HCT116 (cell line): ENCODE data around the gene BICDL2. TPM values are rescaled to one million over a fixed set of nuclear protein-coding genes. Genes with fewer than 3 reads are reported as not detected.

Experiments
- ATAC-seq: fragments of 200-7000 bp; cut with Tn5 transposase; 2 replicates; pipeline ENCODE4 v1.9.1; 2020; ENCODE audit warnings: mild to moderate bottlenecking, moderate library complexity
- BruUV-seq: library from RNA; stranded (reverse); fragments of 400-500 nt; replicated peaks from 2 replicates; lab custom pipeline; 2021; lab: Mats Ljungman, UMichigan
- CTCF ChIA-PET: fragments of 300-600 bp; sonication (Branson Sonifier 250); formaldehyde crosslinking; loops from one replicate; lab custom pipeline; 2021; ENCODE audit warnings: antibody characterized with exemption; lab: Charles Lee
- POLR2A ChIA-PET: fragments of 300-600, 350-600 bp; sonication (Branson Sonifier 250); formaldehyde crosslinking; loops from one replicate; lab custom pipeline; 2021; ENCODE audit warnings: antibody characterized with exemption; lab: Charles Lee
- RAD21 ChIA-PET, 2 experiments: fragments of 300-600 bp; sonication (Branson Sonifier 250); formaldehyde crosslinking; loops; one replicate each; lab custom pipeline; 2023; ENCODE audit warnings: low total read pairs in 2 of 2; ENCODE audit not compliant: uncharacterized antibody in 2 of 2, unreplicated experiment in 2 of 2, low non-redundant PET in 1 of 2; lab: Charles Lee
- DNase-seq: peaks from one replicate; pipeline ENCODE4 v3.0.0-alpha.2; 2010; ENCODE audit warnings: low read depth, low spot score
- H2AFZ ChIP-seq: fragments of 200-600 bp; shearing (Covaris generic), sonication (generic); 2 replicates; pipeline ENCODE4 v1.6.1; 2017; ENCODE audit warnings: low read depth, mixed run types, mixed read lengths, antibody characterized with exemption, low read length; ENCODE audit not compliant: poor library complexity, severe bottlenecking
- H3K27ac ChIP-seq: 2 replicates; pipeline ENCODE4 v1.5.1; 2012; ENCODE audit warnings: low read depth, low read length
- H3K27me3 ChIP-seq: fragments of 200-600 bp; sonication (generic); 2 replicates; pipeline ENCODE4 v1.6.1; 2016; ENCODE audit warnings: mixed run types, low read length, mixed read lengths; ENCODE audit not compliant: insufficient read depth
- H3K36me3 ChIP-seq, 2 experiments: fragments of 200-500 bp in 1 of 2; fragments of 200-600 bp in 1 of 2; sonication (Bioruptor generic) in 1 of 2; sonication (generic) in 1 of 2; 2 replicates each; pipeline versions ENCODE4 v1.5.1 to v1.6.1; 2014 to 2016; ENCODE audit warnings: low read length in 2 of 2, inconsistent platforms in 1 of 2, mixed read lengths in 1 of 2, mixed run types in 1 of 2; ENCODE audit not compliant: insufficient read depth in 2 of 2, control insufficient read depth in 1 of 2
- H3K4me1 ChIP-seq, 2 experiments: fragments of 200-600 bp in 1 of 2; sonication (generic) in 1 of 2; 2 replicates each; pipeline versions ENCODE4 v1.5.1 to v1.6.1; 2012 to 2017; ENCODE audit warnings: low read length in 2 of 2, inconsistent platforms in 1 of 2, mild to moderate bottlenecking in 1 of 2, mixed read lengths in 1 of 2, mixed run types in 1 of 2, moderate library complexity in 1 of 2; ENCODE audit not compliant: insufficient read depth in 2 of 2, control insufficient read depth in 1 of 2
- H3K4me2 ChIP-seq: fragments of 200-600 bp; sonication (generic); 2 replicates; pipeline ENCODE4 v1.6.1; 2017; ENCODE audit warnings: mixed run types, low read length, mixed read lengths
- H3K4me3 ChIP-seq, 2 experiments: fragments of 200-600 bp in 1 of 2; sonication (generic) in 1 of 2; replicated peaks in 1 of 2; 2 replicates each; pipeline ENCODE4 v1.5.1; 2011 to 2016; ENCODE audit warnings: low read length in 2 of 2, control low read depth in 1 of 2, low read depth in 1 of 2, mild to moderate bottlenecking in 1 of 2, mixed read lengths in 1 of 2, mixed run types in 1 of 2
- H3K79me2 ChIP-seq: fragments of 200-600 bp; sonication (generic); 2 replicates; pipeline ENCODE4 v1.6.1; 2017; ENCODE audit warnings: mild to moderate bottlenecking, mixed run types, low read length, moderate library complexity, mixed read lengths; ENCODE audit not compliant: insufficient read depth
- H3K9ac ChIP-seq: fragments of 200-600 bp; sonication (generic); 2 replicates; pipeline ENCODE4 v1.6.1; 2016; ENCODE audit warnings: low read length, mixed read lengths
- H3K9me2 ChIP-seq: fragments of 200-600 bp; sonication (generic), shearing (Covaris generic); 2 replicates; pipeline ENCODE4 v1.6.1; 2017; ENCODE audit warnings: mixed run types, mild to moderate bottlenecking, moderate library complexity; ENCODE audit not compliant: insufficient read depth
- H3K9me3 ChIP-seq, 2 experiments: fragments of 200-500 bp in 1 of 2; fragments of 200-600 bp in 1 of 2; sonication (Bioruptor generic) in 1 of 2; sonication (generic) in 1 of 2; 2 replicates each; pipeline ENCODE4 v1.6.1; 2014 to 2017; ENCODE audit warnings: low read length in 2 of 2, mixed read lengths in 2 of 2, inconsistent platforms in 1 of 2, low read depth in 1 of 2, mild to moderate bottlenecking in 1 of 2, mixed run types in 1 of 2, moderate library complexity in 1 of 2; ENCODE audit not compliant: control insufficient read depth in 1 of 2, insufficient read depth in 1 of 2
- H4K20me1 ChIP-seq: fragments of 200-600 bp; sonication (generic), shearing (Covaris generic); 2 replicates; pipeline ENCODE4 v1.6.1; 2017; ENCODE audit warnings: mixed run types, mild to moderate bottlenecking, moderate library complexity; ENCODE audit not compliant: insufficient read depth
- EGR1 ChIP-seq: IDR thresholded peaks from 2 replicates; pipeline ENCODE4 v1.6.1; 2012; ENCODE audit warnings: low read depth
- ELF1 ChIP-seq: IDR thresholded peaks from 2 replicates; pipeline ENCODE4 v1.6.1; 2012; ENCODE audit warnings: low read depth, borderline replicate concordance
- POLR2A ChIP-seq: IDR thresholded peaks from 2 replicates; pipeline ENCODE4 v1.7.0; 2011; ENCODE audit warnings: borderline replicate concordance; ENCODE audit not compliant: insufficient read depth, insufficient read length; ENCODE audit errors: extremely low read depth
- POLR2AphosphoS5 ChIP-seq: IDR thresholded peaks from 2 replicates; pipeline ENCODE4 v1.6.1; 2011; ENCODE audit warnings: mild to moderate bottlenecking, low read depth, low read length, moderate library complexity
- SIN3A ChIP-seq: IDR thresholded peaks from 2 replicates; pipeline ENCODE4 v1.6.1; 2012; ENCODE audit warnings: low read depth
- YY1 ChIP-seq: IDR thresholded peaks from 2 replicates; pipeline ENCODE4 v1.6.1; 2011; ENCODE audit warnings: low read length, low read depth, moderate library complexity, mild to moderate bottlenecking; ENCODE audit not compliant: insufficient replicate concordance; ENCODE audit errors: extremely low read depth
- ZFX ChIP-seq: fragments of 450-650 bp; IDR thresholded peaks from 2 replicates; pipeline ENCODE4 v1.6.1; 2017
- intact Hi-C: fragments of 100-400 bp; cut with micrococcal nuclease; formaldehyde crosslinking; loops from 2 replicates; pipeline ENCODE4 v1.10.0; 2022
- total RNA-seq: library from RNA; stranded (reverse); gene quantifications from one replicate; pipeline ENCODE4 v1.2.1, GENCODE V29; 2021; ENCODE audit not compliant: unreplicated experiment
- TF ChIP-seq, protein P1 (sequence below): IDR thresholded peaks from 2 replicates; pipeline ENCODE4 v1.6.1; 2012
- TF ChIP-seq, protein P2 (sequence below): IDR thresholded peaks from 2 replicates; pipeline ENCODE4 v1.6.1; 2012

BICDL2 gene
- total RNA-seq, 1 experiment from 2014 or later: 21.3 TPM

DNA sequence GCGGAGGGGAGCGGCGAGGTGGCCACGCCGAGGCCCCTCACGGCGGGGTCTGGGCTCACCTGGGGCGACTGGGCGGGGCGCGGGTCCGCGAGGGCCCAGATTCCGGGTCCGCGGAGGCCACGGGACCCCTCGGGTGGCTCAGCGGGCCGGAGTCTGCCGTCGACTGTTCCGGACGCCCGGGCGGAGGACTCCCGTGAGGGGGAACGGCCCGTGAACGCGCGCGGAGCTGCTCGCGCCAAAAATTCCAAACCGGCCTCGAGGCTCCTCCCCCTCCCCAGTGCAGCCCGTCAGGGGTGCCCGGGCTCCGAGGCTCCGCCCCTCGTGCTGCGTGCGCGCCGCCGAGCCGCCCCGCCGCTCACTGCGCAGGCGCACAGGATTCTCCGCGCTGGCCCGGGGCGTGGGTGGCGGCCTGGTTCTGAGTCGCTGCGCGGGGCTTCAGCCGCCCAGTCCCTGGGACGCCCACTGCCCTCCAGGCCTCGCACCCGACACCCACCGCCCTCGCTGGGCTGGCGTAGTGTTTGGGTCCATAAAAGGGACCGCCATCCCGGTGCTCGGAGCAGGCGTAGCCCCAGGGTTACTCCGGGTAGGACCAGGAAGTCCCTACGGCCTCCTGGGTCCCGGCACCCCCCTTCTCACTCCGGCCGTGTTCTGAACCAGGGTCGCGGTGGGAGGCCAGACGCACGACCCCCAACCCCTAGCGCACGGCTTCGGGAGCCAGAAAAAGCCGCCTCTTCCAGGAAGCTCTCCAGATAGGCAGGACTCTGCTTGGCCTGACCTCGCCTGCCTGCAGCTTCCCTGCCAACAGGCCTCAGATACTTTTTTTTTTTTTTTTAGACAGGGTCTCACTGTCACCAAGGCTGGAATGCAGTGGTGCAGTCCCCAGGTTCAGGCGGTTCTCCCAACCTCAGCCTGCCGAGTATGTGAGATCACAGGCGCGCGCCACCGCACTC, 56.2 kb downstream of the BICDL2 start, which contains the start of gene PKMYT1:
Gene PKMYT1 (minus strand): TSS at position 220 of the 950 bp plus-strand sequence. CDS start 789 bp downstream, outside the sequence.
- Histone ChIP-seq H3K9ac (peak within 1 kb of the TSS; percentile 99), H3K4me1 (peaks cover 24 to 44% of the 10 kb centered on the region in 2 experiments), H3K9me3 (no peaks in the 10 kb centered on the region), H3K4me3 (peak within 1 kb of the TSS; percentile 89 to 99), H3K79me2 (peaks cover 43% of the 10 kb centered on the region), H3K9me2 (no peaks in the 10 kb centered on the region), H3K4me2 (peak within 1 kb of the TSS; percentile 86), H3K27ac (peak within 1 kb of the TSS; percentile 93), H3K27me3 (no peaks in the 10 kb centered on the region), H4K20me1 (no peaks in the 10 kb centered on the region; the same call in 1 of the 2 replicates), H3K36me3 (peaks cover 0 to 25% of the 10 kb centered on the region in 2 experiments; a peak in 2 of 4 replicates), H2AFZ (no peak within 1 kb of the TSS)
- peak; percentile 93 for TF ChIP-seq POLR2AphosphoS5
- TF ChIP-seq, protein P1, sequence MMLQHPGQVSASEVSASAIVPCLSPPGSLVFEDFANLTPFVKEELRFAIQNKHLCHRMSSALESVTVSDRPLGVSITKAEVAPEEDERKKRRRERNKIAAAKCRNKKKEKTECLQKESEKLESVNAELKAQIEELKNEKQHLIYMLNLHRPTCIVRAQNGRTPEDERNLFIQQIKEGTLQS: no peak
- TF ChIP-seq, protein P2, sequence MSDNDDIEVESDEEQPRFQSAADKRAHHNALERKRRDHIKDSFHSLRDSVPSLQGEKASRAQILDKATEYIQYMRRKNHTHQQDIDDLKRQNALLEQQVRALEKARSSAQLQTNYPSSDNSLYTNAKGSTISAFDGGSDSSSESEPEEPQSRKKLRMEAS: peak; percentile 53; the same call in 1 of the 2 replicates
- TF ChIP-seq ZFX: peak; percentile 92
- TF ChIP-seq EGR1: peak; percentile 98
- peak; percentile 58 for TF ChIP-seq SIN3A
- TF ChIP-seq YY1: peak; percentile 3
- TF ChIP-seq POLR2A: peak; percentile 95
- TF ChIP-seq ELF1: no peak
- intact Hi-C loops: loop anchor here (5.0 kb wide), 1 partner anchor 42 kb away; the partner anchor contains the start of genes HCFC1R1, THOC6 and TNFRSF12A
- ATAC-seq (peak; percentile 80), DNase-seq (peak; percentile 56)
- ChIA-PET RAD21 (no interaction called here), POLR2A (interaction anchor here (0.7 to 2.8 kb wide), 8 partner anchors 8 to 75 kb away, joined by 3 to 11 read pairs (median 4); partner anchors contain the start of genes HCFC1R1, KREMEN2, THOC6 and TNFRSF12A), CTCF (interaction anchor here (1.0 to 1.4 kb wide), 3 partner anchors 17 to 51 kb away, joined by 3 to 4 read pairs (median 3); partner anchors contain the start of gene KREMEN2)
- TSS peak; percentile 89 for BruUV-seq
